COLO829 (cell line): ENCODE data around the gene BMERB1.
"Not testable (repeated sequence)": the region's sequence is repeated elsewhere in the genome, so short reads cannot be mapped to it uniquely, and the experiment has no call there.

Experiments
- DNase-seq: peaks from one replicate; pipeline ENCODE4 v3.0.0; 2012; ENCODE audit warnings: low spot score

Gene BMERB1

DNA sequence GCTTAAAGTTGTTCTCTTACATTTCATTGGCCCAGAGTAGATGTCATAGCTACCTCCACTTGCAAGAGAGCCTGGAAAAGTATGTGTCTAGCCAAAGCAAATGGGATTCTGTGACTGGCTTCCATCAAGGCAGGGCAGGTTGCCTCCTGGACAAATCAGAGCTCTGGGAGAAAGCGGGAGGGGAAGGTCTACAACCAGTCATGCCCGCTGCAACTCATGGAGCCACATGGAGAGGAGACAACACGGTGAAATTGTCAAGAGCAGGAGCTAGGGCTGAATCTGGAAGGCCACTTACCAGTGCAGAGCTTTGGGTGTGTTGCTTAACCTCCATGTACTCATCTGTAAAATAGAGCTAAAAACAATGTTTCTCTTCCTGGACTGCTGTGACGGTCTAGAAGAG is 124.8 kb downstream of the BMERB1 start:
- no peak for DNase-seq

DNA sequence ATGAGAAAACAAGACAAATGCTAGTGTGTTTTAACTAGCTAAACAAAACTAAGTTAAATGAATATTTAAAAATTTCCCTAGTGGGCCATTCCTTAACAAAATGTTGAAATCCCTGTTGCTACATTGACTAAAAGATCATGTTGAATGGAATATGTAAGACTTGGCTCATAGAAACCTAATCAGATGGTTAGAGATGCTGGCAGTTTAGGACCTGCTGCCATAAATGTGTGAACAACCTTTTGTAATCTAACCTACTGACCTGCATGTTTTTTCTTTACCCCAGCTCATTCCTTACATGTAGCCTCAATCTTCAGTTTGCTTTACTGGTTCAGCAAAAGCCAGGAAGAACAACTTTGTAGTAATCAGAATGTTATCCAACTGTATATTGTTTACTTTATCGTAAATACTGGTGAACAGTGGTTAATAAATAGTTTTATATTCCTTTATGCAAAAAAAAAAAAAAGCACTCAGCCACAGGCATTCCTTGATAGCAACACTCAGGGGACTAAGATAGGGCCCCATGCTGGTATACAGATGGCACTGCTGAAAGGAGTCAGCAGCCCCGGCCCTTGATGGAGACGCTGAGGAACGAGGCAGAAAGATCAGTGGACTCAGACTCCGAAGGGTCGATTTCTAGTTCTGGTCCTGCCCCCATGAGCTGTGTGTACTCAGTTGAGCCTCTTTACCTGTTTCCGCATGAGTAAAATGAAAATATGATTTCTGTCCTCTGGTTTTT is 130.4 kb downstream of the BMERB1 start:
- no peak for DNase-seq

DNA sequence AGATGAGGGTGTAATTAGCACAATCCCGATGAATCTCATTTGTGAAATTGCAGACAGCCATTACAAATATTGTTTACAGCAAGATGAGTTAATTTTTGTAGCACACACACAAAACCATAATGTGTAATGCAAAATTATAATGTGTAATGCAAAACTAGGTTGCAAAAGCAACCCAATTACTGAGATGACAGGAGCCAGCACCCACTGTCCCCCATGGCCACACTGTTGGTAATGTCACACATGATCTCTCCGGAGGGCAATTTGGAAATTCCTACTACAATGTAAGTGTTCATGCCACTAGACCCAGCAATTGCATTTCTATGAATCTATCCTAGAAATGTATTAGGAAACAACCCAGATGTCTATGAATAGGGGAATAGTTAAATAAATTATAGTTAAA is 131.7 kb downstream of the BMERB1 start:
- no peak for DNase-seq

DNA sequence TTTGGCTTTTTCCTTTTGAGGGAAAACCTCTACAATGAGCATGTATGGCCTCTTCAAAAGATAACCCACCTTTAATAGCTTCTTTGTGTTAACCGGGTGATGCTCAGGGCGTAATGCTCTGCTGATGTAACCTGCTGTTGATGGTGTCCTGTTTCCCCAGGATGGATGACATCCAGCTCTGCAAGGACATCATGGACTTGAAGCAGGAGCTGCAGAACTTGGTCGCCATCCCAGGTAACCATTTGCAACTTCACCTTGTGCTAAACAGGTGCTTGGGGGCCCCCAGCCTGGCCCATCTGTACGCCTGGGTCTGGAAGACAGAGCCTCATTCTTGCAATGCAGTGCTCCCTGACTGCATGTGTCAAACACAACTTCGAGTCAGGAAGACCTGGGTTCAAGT is 133.4 kb downstream of the BMERB1 start:
- DNase-seq, result no peak

GRCh38 chr16:15570666-15571065 is 136.3 kb downstream of the BMERB1 start:
- not testable (repeated sequence) for DNase-seq

DNA sequence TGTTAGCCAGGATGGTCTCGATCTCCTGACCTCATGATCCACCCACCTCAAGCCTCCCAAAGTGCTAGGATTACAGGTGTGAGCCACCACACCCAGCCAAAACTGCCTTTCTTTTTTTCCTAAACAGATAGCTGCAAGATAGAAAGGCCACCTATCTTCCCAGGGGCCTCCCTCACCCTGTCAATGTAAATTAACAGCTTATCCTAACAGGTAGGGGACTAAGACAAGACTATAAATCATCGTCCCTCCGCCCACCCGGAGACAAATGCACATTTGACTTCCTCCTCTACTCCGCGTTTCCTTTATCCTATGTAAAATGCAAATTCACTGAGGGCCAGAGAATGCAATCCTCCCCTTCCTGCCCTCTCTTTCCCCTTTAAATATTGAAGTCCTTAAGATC is 137.2 kb downstream of the BMERB1 start:
- DNase-seq, result no peak

DNA sequence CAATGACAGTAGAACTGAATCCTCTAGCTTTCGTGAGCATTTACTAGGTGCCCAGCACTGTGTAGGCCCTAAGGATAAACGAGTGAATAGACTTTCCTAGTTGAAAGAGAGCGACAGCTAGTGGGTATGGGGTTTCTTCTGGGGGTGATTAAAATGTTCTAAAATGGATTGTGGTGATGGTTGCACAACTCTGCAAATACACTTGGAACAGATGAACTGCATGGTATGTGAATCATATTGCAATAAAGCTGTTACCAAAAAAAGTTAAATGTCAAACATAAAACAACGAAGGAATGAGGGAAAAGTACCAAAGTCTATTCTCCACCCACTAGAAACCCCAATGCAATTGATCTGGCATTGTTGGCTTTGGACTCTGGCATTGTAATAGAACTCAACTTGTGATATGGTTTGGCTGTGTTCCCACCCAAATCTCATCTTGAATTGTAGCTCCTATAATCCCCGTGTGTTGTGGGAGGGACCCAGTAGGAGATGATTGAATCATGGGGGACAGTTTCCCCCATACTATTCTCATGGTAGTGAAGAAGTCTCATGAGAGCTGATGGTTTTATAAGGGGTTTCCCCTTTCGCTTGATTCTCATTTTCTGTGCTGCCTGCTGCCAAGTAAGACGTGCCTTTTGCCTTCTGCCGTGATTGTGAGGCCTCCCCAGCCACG is 138.1 kb downstream of the BMERB1 start:
- DNase-seq, result no peak

DNA sequence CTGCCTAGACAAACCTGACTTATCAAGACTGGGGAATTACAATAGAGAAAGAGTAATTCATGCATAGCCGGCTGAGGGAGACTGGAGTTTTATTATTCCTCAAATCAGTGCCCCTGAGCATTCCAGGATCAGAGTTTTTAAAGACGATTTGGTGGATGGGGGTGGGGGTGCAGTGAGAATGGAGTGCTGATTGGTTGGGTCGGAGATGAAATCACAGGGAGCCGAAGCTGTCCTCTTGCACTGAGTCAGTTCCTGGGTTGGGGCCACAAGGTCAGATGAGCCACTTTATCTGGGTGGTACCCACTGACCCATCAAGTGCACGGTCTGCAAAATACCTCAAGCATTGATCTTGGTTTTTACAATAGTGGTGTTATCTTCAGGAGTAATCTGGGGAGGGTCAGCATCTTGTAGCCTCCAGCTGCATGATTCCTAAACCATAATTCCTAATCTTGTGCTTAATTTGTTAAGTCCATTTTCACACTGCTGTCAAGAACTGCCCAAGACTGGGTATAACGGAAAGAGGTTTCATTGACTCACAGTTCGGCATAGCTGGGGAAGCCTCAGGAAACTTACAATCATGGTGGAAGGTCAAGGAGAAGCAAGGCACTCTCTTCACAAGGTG is 139.0 kb downstream of the BMERB1 start:
- no peak for DNase-seq

- DNase-seq, result not testable (repeated sequence)
Observed at GRCh38 chr16:15573896-15574613, 139.7 kb downstream of the BMERB1 start.

GRCh38 chr16:15574614-15574948 is 140.2 kb downstream of the BMERB1 start:
- DNase-seq, result no peak

DNA sequence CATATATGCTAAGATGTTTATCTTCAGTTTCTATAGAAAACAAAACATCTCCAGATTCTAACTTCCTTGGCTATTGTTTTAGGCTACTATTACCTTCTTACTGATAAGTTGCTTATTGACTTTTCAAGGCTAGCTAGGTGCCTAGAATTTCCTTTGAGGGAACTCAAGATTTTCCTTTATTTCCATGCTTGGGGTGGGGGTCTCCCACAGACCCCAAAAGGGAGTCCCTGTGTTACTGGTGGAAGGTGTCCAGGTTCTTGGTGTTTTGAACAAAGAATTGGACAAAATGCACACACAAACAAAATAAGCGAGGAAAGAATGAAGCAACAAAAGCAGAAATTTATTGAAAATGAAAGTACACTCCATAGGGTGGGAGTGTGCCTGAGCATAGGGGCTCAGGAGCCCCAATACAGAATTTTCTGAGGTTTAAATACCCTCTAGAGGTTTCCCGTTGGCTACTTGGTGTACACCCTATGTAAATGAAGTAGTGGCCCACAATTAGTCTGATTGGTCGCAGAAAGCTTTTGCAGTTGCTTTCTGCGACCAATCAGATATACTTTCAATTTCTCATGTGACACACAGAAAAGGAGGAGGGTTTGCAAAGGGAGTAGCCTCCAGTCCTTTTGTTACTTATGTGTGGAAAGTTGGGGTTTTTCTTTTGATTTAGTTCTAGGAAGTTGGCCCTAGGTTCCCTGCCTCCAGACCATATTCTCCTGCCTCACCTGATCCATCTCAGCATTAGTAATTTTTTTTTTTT is 141.1 kb downstream of the BMERB1 start:
- DNase-seq, result no peak

GRCh38 chr16:15576960-15577958 is 142.9 kb downstream of the BMERB1 start:
- no peak for DNase-seq

GRCh38 chr16:15578824-15579223 is 144.4 kb downstream of the BMERB1 start:
- DNase-seq, result no peak

- no peak for DNase-seq
Observed at GRCh38 chr16:15581127-15581815, 146.9 kb downstream of the BMERB1 start.

DNA sequence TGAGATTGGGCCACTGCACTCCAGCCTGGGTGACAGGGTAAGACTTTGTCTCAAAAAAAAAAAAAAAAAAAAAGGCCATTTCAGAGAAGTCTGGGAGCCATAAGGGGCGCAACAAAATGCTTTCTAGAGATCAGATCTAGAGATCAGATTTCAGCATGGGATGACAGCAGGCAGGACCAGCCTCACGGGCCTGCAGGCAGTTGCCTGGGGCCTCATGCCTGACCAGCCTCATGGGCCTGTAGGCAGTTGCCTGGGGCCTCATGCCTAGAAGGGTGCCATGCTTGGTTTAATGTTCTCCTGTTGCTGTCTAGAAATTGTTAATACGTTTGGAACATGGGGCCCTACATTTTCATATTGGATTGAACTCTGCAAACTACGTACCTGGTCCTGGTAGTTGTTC is 149.1 kb downstream of the BMERB1 start:
- DNase-seq, result no peak

GRCh38 chr16:15585956-15586355 is 151.6 kb downstream of the BMERB1 start:
- DNase-seq, result no peak

- no peak for DNase-seq
Observed at GRCh38 chr16:15586716-15587115, 152.3 kb downstream of the BMERB1 start.

DNA sequence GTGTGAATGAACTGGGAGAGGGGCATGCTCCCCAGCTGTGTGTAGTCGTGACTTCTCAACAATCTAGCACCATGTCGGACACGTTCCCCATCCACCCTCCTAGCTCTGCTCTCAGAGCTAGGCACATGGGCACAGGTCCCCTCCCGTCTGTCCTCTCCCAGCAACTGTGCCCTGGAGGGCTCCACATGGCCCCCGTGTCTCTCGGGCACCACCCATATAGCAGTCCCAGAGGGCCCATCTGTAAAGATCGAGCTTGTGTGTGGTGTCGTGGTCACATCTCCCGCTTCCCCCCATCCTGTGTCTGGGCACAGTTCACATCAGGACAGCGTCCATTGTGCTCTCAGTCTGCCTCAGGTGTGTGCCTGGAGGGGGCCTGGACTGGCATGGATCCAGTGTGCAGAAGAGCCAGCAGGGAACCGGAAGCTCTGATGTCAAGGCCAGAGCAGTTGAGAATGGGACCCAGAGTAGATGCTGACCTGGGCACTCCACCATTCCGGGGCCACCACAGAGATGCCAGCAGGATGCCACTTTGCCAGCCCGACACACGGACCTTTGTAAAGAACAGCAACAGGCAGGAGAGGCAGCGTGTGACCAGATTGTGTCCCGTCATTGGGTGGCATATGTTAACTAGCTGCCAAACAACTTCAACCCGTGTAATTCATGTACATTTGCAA is 152.9 kb downstream of the BMERB1 start:
- DNase-seq, result no peak

DNA sequence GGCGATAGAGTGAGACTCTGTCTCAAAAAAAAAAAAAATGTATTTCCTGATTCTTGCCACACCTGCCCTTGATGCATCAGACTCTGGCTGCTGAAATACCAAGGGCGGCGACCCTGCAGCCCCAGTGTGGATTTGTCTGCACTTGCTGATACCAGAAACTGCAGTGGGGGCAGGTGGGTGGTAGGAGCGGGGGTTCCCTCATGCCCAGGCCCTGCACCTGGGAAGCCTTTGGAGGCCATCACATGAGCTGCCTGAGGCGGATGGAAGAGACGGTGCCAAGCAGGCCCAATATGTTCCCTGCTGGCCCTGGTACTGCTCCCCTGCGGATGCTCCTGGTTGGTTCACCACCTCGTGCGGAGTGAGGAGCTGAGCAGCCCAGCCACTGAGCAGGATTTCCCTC is 157.9 kb downstream of the BMERB1 start:
- no peak for DNase-seq

DNA sequence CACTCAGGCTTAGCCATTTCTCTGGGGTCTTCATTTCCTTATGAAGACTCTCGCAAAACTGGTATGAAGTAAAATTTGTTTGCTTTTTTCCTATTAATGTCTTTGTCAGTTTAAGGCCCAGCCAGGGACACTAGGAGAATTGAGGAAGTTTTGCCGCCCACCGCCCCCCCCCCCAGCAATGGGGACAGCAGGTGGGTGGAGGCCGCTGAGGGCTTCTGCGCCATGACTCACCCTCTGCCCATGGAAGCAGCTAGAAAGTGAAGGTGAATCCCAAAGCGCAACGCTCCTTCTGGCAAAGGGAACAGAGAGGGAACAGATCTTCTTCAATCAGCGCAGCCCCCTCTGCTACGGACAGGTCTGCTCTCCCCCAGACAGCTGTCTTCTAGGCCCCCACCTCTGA is 158.8 kb downstream of the BMERB1 start:
- no peak for DNase-seq
